ENCODE measurements around the gene RSL24D1. TPM values are rescaled to one million over a fixed set of nuclear protein-coding genes. Genes with fewer than 3 reads are reported as not detected.

RSL24D1 gene
- total and polyA plus RNA-seq, 2 of the 13 experiments (the other 11 are each of a cell fraction or from before 2014, with no cell fraction given): 58.8 to 100.0 TPM

DNA sequence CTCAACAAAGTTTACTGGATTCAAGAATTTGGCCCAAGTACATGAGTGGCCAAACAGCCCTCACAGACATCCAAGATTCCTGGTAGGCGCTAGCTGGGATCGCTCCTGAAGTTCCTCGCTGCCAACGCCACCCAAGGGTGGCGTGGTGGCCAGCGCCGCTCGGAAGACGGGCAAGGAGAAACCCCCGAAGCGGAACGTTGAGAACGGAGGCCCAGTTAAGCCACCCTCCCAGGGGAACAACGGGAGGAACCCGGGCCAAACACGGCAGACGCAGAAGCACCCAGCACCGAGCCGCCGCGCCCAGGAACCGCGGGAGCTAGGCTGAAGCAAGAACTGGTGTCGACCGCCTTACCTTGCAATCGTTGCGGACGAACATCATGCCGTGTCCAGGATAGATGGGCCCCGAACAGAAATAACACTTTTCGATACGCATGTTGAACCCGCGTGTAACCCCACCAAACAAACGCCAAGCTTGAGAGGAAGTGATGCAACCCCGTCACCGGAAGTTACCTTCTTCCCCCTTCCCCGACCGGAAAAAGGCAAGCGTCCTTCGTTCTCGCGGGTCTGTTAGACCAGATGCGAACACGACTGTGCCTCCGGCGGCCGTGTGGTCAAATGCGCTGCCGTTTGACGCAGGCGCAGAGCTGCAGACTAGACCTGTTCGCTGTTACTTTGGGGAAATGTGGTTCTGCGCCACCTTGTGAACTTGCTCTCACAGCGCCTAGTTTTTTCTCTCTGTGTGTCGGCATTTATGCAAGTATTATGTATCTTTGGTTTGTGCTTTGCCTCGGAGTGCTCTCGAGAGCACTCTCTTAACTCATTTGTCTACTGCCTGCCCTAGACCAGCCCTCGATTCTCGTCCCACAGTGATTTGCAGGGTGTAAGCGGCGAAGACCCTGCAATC lies at the start of gene RSL24D1 (continued):
- TF ChIP-seq PHF20 (CRISPR knock-in tag; IDR thresholded peaks at IDR 0.05) (peak; percentile 94), IKZF1 (IDR thresholded peaks at IDR 0.05) (no peak), PPARG (CRISPR knock-in tag; conservative IDR thresholded peaks at IDR 0.05) (no peak), ZNF558 (CRISPR knock-in tag; IDR thresholded peaks at IDR 0.05; ENCODE audit: borderline replicate concordance) (peak; percentile 91), NONO (IDR thresholded peaks at IDR 0.05) (no peak), NONO (CRISPR knock-in tag; conservative IDR thresholded peaks at IDR 0.05) (peak; percentile 77; the same call in 1 of the 2 replicates), KAT2B (IDR thresholded peaks at IDR 0.05; ENCODE audit: borderline replicate concordance, low read depth, low read length) (no peak), PAWR (CRISPR knock-in tag; IDR thresholded peaks at IDR 0.05; ENCODE audit: borderline replicate concordance) (no peak), SMAD3 (CRISPR knock-in tag; IDR thresholded peaks at IDR 0.05) (0 out of 2 replicates have a peak, but pooled peaks have one; percentile 59), STAG1 (CRISPR knock-in tag; IDR thresholded peaks at IDR 0.05) (peak; percentile 13; the same call in 1 of the 2 replicates), ZNF883 (CRISPR knock-in tag; IDR thresholded peaks at IDR 0.05; ENCODE audit: not compliant biosample characterization) (peak; percentile 32), ZKSCAN1 (IDR thresholded peaks at IDR 0.05; ENCODE audit: low read length) (0 out of 2 replicates have a peak, but pooled peaks have one; percentile 35)
- TF ChIP-seq, protein P1, sequence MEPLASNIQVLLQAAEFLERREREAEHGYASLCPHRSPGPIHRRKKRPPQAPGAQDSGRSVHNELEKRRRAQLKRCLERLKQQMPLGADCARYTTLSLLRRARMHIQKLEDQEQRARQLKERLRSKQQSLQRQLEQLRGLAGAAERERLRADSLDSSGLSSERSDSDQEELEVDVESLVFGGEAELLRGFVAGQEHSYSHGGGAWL (CRISPR knock-in tag; IDR thresholded peaks at IDR 0.05): 0 out of 2 replicates have a peak, but pooled peaks have one; percentile 23
- TF ChIP-seq, protein P2, sequence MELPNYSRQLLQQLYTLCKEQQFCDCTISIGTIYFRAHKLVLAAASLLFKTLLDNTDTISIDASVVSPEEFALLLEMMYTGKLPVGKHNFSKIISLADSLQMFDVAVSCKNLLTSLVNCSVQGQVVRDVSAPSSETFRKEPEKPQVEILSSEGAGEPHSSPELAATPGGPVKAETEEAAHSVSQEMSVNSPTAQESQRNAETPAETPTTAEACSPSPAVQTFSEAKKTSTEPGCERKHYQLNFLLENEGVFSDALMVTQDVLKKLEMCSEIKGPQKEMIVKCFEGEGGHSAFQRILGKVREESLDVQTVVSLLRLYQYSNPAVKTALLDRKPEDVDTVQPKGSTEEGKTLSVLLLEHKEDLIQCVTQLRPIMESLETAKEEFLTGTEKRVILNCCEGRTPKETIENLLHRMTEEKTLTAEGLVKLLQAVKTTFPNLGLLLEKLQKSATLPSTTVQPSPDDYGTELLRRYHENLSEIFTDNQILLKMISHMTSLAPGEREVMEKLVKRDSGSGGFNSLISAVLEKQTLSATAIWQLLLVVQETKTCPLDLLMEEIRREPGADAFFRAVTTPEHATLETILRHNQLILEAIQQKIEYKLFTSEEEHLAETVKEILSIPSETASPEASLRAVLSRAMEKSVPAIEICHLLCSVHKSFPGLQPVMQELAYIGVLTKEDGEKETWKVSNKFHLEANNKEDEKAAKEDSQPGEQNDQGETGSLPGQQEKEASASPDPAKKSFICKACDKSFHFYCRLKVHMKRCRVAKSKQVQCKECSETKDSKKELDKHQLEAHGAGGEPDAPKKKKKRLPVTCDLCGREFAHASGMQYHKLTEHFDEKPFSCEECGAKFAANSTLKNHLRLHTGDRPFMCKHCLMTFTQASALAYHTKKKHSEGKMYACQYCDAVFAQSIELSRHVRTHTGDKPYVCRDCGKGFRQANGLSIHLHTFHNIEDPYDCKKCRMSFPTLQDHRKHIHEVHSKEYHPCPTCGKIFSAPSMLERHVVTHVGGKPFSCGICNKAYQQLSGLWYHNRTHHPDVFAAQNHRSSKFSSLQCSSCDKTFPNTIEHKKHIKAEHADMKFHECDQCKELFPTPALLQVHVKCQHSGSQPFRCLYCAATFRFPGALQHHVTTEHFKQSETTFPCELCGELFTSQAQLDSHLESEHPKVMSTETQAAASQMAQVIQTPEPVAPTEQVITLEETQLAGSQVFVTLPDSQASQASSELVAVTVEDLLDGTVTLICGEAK (IDR thresholded peaks at IDR 0.05): peak; percentile 89
- TF ChIP-seq, protein P2 (CRISPR knock-in tag; IDR thresholded peaks at IDR 0.05): no peak; the same call in 1 of the 2 replicates
- TF ChIP-seq, protein P3, sequence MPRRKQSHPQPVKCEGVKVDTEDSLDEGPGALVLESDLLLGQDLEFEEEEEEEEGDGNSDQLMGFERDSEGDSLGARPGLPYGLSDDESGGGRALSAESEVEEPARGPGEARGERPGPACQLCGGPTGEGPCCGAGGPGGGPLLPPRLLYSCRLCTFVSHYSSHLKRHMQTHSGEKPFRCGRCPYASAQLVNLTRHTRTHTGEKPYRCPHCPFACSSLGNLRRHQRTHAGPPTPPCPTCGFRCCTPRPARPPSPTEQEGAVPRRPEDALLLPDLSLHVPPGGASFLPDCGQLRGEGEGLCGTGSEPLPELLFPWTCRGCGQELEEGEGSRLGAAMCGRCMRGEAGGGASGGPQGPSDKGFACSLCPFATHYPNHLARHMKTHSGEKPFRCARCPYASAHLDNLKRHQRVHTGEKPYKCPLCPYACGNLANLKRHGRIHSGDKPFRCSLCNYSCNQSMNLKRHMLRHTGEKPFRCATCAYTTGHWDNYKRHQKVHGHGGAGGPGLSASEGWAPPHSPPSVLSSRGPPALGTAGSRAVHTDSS (CRISPR knock-in tag; conservative IDR thresholded peaks at IDR 0.05): no peak
- TF ChIP-seq, protein P4, sequence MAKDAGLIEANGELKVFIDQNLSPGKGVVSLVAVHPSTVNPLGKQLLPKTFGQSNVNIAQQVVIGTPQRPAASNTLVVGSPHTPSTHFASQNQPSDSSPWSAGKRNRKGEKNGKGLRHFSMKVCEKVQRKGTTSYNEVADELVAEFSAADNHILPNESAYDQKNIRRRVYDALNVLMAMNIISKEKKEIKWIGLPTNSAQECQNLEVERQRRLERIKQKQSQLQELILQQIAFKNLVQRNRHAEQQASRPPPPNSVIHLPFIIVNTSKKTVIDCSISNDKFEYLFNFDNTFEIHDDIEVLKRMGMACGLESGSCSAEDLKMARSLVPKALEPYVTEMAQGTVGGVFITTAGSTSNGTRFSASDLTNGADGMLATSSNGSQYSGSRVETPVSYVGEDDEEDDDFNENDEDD (CRISPR knock-in tag; IDR thresholded peaks at IDR 0.05; ENCODE audit: borderline replicate concordance): peak; percentile 83

Data from HepG2 (cell line).